Measurements from ENCODE around the gene EPHB2. TPM values are rescaled to one million over a fixed set of nuclear protein-coding genes. Genes with fewer than 3 reads are reported as not detected.

The EPHB2 gene
- total RNA-seq, 1 experiment from 2014 or later = 0.79 TPM

DNA sequence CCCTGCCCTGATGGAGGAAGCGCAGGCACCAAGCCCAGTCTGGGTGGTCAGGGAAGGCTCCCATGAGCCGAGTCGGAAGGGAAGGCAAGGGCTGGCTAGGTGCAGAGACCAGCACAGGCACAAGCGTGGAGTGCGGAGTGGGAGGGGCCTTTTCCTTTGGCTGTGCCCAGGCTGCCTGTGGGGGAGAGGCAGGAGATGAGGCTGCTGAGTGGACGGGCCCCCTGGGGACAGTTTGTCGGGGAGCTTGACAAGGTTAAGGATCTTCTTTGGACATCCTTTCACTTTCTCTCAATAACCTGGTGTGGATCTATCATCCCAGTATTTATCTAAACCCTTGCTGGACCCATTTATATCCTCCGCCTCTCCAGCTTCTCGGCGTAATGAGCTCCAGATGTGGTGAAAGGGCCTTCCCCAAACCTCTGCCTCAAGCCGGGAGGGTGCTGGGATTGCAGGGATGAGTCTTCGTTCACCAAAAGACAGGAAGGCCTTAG lies 42.9 kb downstream of the EPHB2 start:
- intact Hi-C loops (cut with micrococcal nuclease) = no loop called here
- no peak overlapping the region for H3K4me3 Mint-ChIP-seq (ENCODE audit: unreplicated experiment)
- H3K36me3 Mint-ChIP-seq (ENCODE audit: insufficient read depth, unreplicated experiment) = no peaks in the 10 kb centered on the region
- BruUV-seq (replicated peaks) = no TSS peak
- CTCF ChIA-PET = interaction anchor here (0.6 kb wide), 1 partner anchor 117 kb away, joined by 3 read pairs; no protein-coding TSS in a partner anchor
- H3K27ac Mint-ChIP-seq (ENCODE audit: low read depth, unreplicated experiment) = no peak overlapping the region
- H3K9me3 Mint-ChIP-seq (ENCODE audit: unreplicated experiment) = no peaks in the 10 kb centered on the region
- H3K4me1 Mint-ChIP-seq (ENCODE audit: insufficient read depth, unreplicated experiment) = peaks cover 14% of the 10 kb centered on the region
- POLR2A ChIA-PET = no interaction called here
- TF ChIP-seq, protein P1, sequence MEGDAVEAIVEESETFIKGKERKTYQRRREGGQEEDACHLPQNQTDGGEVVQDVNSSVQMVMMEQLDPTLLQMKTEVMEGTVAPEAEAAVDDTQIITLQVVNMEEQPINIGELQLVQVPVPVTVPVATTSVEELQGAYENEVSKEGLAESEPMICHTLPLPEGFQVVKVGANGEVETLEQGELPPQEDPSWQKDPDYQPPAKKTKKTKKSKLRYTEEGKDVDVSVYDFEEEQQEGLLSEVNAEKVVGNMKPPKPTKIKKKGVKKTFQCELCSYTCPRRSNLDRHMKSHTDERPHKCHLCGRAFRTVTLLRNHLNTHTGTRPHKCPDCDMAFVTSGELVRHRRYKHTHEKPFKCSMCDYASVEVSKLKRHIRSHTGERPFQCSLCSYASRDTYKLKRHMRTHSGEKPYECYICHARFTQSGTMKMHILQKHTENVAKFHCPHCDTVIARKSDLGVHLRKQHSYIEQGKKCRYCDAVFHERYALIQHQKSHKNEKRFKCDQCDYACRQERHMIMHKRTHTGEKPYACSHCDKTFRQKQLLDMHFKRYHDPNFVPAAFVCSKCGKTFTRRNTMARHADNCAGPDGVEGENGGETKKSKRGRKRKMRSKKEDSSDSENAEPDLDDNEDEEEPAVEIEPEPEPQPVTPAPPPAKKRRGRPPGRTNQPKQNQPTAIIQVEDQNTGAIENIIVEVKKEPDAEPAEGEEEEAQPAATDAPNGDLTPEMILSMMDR (IDR thresholded peaks at IDR 0.05; ENCODE audit: unreplicated experiment) = no peak
- no peak for DNase-seq (ENCODE audit: unreplicated experiment)
- H3K27me3 Mint-ChIP-seq (ENCODE audit: insufficient read depth, unreplicated experiment) = no peaks in the 10 kb centered on the region

- CTCF ChIA-PET = no interaction called here
- POLR2A ChIA-PET = no interaction called here
- Mint-ChIP-seq H3K4me1 (ENCODE audit: insufficient read depth, unreplicated experiment) (peaks cover 14% of the 10 kb centered on the region), H3K36me3 (ENCODE audit: insufficient read depth, unreplicated experiment) (no peaks in the 10 kb centered on the region), H3K4me3 (ENCODE audit: unreplicated experiment) (no peak overlapping the region), H3K27me3 (ENCODE audit: insufficient read depth, unreplicated experiment) (no peaks in the 10 kb centered on the region), H3K27ac (ENCODE audit: low read depth, unreplicated experiment) (no peak overlapping the region), H3K9me3 (ENCODE audit: unreplicated experiment) (no peaks in the 10 kb centered on the region)
- intact Hi-C loops (cut with micrococcal nuclease) = no loop called here
- BruUV-seq (replicated peaks) = no TSS peak
- no peak for DNase-seq (ENCODE audit: unreplicated experiment)
- TF ChIP-seq, protein P1 (IDR thresholded peaks at IDR 0.05; ENCODE audit: unreplicated experiment) = no peak
These were observed 43.6 kb downstream of the EPHB2 start for GRCh38 chr1:22754106-22754768.

DNA sequence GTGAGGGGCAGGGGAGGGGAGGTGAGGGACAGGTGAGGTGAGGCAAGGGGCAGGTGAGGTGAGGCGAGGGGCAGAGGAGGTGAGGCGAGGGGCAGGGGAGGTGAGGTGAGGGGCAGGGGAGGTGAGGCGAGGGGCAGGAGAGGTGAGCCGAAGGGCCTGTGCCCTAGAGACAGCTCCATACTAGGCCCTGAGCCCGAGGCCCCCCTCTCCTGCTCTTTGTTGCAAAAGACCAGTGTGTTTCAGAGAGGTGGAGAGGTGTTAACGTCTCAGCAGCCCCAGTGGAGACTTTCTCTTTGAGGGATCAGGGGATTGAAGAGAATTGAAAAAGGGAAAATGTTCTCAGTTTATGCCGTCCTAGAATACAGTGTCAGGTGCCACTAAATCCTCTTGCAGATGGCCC lies 44.2 kb downstream of the EPHB2 start:
- no TSS peak for BruUV-seq (replicated peaks)
- Mint-ChIP-seq H3K36me3 (ENCODE audit: insufficient read depth, unreplicated experiment) (no peaks in the 10 kb centered on the region), H3K27ac (ENCODE audit: low read depth, unreplicated experiment) (no peak overlapping the region), H3K27me3 (ENCODE audit: insufficient read depth, unreplicated experiment) (no peaks in the 10 kb centered on the region), H3K4me3 (ENCODE audit: unreplicated experiment) (no peak overlapping the region), H3K4me1 (ENCODE audit: insufficient read depth, unreplicated experiment) (peaks cover 14% of the 10 kb centered on the region), H3K9me3 (ENCODE audit: unreplicated experiment) (no peaks in the 10 kb centered on the region)
- intact Hi-C loops (cut with micrococcal nuclease) = no loop called here
- POLR2A ChIA-PET = interaction anchor here (0.7 kb wide), 1 partner anchor 58 kb away, joined by 4 read pairs; no protein-coding TSS in a partner anchor
- DNase-seq (ENCODE audit: unreplicated experiment) = no peak
- CTCF ChIA-PET = interaction anchor here (0.6 kb wide), 1 partner anchor 50 kb away, joined by 4 read pairs; no protein-coding TSS in a partner anchor
- TF ChIP-seq, protein P1 (IDR thresholded peaks at IDR 0.05; ENCODE audit: unreplicated experiment) = no peak

- DNase-seq (ENCODE audit: unreplicated experiment) = no peak
These were observed 45.0 kb downstream of the EPHB2 start for GRCh38 chr1:22755641-22756040.

More at GRCh38 chr1:22755641-22756040, 45.0 kb downstream of the EPHB2 start:
- peaks cover 6% of the 10 kb centered on the region for H3K4me1 Mint-ChIP-seq (ENCODE audit: insufficient read depth, unreplicated experiment)
- BruUV-seq (replicated peaks) = no TSS peak
- H3K4me3 Mint-ChIP-seq (ENCODE audit: unreplicated experiment) = no peak overlapping the region
- no peaks in the 10 kb centered on the region for H3K9me3 Mint-ChIP-seq (ENCODE audit: unreplicated experiment)
- intact Hi-C loops (cut with micrococcal nuclease) = no loop called here
- TF ChIP-seq, protein P1 (IDR thresholded peaks at IDR 0.05; ENCODE audit: unreplicated experiment) = no peak
- no peaks in the 10 kb centered on the region for H3K27me3 Mint-ChIP-seq (ENCODE audit: insufficient read depth, unreplicated experiment)
- no peaks in the 10 kb centered on the region for H3K36me3 Mint-ChIP-seq (ENCODE audit: insufficient read depth, unreplicated experiment)
- ChIA-PET POLR2A (interaction anchor here (0.7 kb wide), 1 partner anchor 57 kb away, joined by 4 read pairs; no protein-coding TSS in a partner anchor), CTCF (interaction anchor here (0.6 kb wide), 1 partner anchor 51 kb away, joined by 4 read pairs; no protein-coding TSS in a partner anchor)
- H3K27ac Mint-ChIP-seq (ENCODE audit: low read depth, unreplicated experiment) = no peak overlapping the region

Data from MCF 10A (cell line).